Cardiac septum (tissue), 1 donor: ENCODE results near the gene ENTR1. TPM values are rescaled to one million over a fixed set of nuclear protein-coding genes. Genes with fewer than 3 reads are reported as not detected.
A peak's percentile ranks its signal among the peaks of the same experiment; 100 is the strongest.

Source experiments
- DNase-seq: peaks from one replicate; pipeline ENCODE4 v3.0.0-alpha.2; 2020; ENCODE audit warnings: low spot score
- intact Hi-C: fragments of 100-400 bp; cut with DNase I; formaldehyde crosslinking; loops from one replicate; pipeline ENCODE4 v1.14.0; 2022
- long read RNA-seq: library from polyadenylated mRNA; unstranded; transcript quantifications from one replicate; pipeline ENCODE4 v2.0.0, GENCODE V29; 2021
- total RNA-seq: library from RNA; stranded (reverse); fragmentation: NEBNext Ultra II Directional; extraction: Animal tissue kit (Norgen Biotek cat#: 25700); gene quantifications from one replicate; pipeline ENCODE4 v1.2.1, GENCODE V29; 2021
- donor health status: DM: no; HTN: no; CAD: no.

Gene ENTR1, protein sequence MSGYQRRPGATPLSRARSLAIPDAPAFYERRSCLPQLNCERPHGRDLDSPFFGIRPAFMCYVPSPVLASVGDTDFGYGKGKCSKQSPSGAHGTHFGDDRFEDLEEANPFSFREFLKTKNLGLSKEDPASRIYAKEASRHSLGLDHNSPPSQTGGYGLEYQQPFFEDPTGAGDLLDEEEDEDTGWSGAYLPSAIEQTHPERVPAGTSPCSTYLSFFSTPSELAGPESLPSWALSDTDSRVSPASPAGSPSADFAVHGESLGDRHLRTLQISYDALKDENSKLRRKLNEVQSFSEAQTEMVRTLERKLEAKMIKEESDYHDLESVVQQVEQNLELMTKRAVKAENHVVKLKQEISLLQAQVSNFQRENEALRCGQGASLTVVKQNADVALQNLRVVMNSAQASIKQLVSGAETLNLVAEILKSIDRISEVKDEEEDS
- 23.1 TPM for total RNA-seq
- long read RNA-seq, transcript ENTR1-204 (8 exons, 2,129 nt), result major isoform, 7 of 20 reads
- long read RNA-seq, partial matches to known transcripts, result 3 of 20 reads
- long read RNA-seq, other reads (novel, unspliced or antisense), result 7 of 20 reads

DNA sequence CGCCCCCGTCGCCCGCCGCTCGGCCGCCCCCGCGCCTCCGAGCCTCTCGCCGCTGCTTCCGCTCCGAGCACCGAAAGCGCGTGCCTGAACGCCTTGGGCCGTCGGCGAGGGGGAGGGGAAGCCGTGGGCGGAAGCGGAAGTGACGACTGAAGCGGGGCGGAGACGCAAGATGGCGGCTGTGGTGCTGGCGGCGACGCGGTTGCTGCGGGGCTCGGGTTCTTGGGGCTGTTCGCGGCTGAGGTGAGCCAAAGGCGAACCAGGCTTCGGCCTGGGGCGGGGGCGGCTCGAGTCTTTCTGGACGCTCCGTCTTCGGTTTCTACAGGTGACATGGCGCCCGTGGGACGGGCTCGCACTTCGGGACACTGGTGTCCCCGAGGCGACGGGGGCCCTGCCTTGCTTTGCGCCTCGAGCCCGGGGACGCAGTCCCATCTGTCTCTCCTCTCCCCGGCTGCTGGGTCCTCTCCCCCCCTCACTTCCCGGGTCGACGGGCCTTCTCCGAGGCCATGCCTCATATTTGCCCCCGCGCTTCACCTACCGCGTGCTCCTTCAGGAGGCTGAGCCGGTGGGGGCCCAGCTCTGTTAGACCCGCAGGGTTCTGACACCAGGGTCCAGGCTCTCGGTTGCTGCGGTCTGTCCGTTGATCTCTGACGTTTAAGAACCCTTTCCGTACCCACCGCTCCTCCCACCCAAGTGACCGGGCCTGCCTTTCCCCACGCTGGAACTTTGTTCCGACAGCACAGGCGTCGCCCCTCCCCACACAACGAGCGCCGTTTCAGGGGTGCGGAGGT is at the start of gene ENTR1, which contains the start of gene PMPCA:
Gene ENTR1, minus strand, starts transcription at position 115 of the 788 bp plus-strand sequence. CDS start 217 bp downstream, outside the sequence.
Gene PMPCA, plus strand, starts transcription at position 159 of the 788 bp plus-strand sequence. Its CDS starts 11 bp downstream, at position 170.
- intact Hi-C loops, result loop anchor here (1.0 kb wide), 1 partner anchor 28 kb away; no protein-coding TSS in a partner anchor

DNA sequence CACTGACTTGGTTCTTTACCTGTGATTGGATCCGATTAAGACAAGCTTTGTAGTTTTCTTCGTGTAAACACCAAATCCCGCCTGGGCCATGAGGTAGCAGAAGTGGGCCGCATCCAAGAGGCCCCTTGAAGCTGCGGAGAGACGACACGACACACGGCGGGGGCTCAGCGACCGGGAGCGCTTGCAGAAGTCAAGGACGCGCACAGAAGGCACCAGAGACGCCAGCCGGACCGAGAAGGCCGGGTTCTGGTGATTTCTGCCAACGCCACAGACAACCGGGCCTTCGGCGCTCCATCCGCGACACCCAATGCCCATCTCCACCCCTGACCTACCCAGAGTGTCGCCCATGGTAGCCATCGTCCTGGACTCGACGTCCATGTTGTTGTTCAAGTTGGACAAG is 49.0 kb upstream of the ENTR1 start:
- no peak for DNase-seq
- intact Hi-C loops, result no loop called here

More for the DNA sequence above, at the start of gene ENTR1, which contains the start of gene PMPCA:
- DNase-seq, result peak; percentile 99

DNA sequence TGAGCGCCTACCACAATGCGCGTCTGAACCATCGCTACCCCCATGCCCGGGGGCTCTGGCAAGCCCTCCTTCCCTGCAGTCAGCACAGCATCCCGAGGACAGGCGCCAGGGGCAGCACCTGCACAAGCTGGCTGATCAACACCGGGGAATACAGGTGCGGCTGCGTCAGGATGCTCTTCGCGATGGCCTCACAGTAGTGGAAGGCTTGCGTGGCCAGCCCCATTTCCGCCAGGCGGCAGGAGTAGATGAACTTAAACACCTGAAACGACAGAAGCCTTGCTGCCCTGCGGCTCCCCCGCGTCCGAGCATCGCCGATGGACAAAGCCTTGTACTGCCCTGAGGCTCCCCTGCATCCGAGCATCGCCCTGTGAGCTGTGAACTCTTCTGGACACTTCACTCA is 46.9 kb upstream of the ENTR1 start:
- intact Hi-C loops, result no loop called here
- DNase-seq, result no peak

DNA sequence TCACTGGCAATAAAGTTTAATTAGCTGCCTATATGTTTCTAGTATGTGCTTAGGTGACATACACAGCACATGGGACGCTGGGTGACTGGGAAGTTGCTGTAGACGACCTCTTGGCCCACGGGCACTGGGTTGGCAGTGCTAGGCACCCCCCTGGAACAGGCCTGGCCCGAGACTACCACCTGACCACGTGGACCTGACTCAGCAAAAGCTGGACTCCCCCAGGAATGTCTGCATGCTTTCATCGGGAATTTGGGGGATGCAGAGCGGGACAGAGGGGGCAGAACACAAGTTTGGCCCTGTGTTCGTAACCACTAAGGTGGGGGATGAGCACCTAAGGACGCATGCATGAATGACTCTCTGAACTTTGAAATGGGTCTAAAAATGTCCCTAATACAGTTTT is 45.8 kb upstream of the ENTR1 start:
- DNase-seq, result no peak
- intact Hi-C loops, result no loop called here

DNA sequence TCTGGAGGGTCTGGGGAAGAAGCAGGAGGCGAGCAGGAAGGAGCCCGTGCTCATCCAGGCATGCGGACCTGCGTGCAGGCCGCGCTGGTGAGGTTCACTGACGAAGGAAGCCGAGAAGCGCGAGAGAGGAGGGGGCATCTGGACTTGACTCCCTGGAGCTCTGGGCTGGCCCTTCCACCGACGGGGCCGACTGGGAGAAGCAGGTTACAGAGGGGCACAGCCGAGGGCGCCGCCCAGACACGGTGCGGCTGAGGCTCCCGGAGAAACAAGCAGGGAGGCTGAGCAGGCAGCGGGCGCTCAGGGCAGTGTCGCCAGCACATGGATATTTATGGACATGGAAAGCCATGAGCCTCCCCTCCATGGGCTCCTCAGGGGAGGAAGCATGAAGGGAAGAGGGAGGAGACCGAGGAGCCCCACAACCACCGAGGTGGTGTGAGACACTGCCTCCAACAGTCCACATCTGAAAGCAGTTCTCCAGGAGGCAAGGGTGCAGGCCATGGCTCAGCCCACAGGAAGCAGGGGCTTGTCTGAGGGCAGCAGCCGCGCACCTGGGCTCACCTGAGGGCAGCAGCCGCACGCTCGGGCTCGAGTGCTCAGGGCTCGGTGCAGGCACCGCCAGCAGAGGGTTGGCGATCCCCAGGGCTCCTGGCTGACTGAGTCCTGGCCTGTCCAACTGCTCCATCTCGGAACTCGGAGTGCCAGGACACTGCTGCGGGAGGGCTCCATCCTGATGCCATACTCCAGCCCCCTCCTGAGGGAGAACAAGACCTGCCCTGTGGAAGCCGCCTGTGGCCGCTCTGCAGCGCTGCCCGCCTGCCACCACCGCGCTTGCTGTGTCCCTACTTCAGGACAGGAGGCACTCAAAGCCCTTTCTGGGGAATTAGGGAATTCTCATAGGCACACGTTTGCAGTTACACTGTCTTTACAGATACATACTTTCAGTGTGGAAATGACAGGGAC is 44.9 kb upstream of the ENTR1 start:
- DNase-seq, result no peak
- intact Hi-C loops, result no loop called here

DNA sequence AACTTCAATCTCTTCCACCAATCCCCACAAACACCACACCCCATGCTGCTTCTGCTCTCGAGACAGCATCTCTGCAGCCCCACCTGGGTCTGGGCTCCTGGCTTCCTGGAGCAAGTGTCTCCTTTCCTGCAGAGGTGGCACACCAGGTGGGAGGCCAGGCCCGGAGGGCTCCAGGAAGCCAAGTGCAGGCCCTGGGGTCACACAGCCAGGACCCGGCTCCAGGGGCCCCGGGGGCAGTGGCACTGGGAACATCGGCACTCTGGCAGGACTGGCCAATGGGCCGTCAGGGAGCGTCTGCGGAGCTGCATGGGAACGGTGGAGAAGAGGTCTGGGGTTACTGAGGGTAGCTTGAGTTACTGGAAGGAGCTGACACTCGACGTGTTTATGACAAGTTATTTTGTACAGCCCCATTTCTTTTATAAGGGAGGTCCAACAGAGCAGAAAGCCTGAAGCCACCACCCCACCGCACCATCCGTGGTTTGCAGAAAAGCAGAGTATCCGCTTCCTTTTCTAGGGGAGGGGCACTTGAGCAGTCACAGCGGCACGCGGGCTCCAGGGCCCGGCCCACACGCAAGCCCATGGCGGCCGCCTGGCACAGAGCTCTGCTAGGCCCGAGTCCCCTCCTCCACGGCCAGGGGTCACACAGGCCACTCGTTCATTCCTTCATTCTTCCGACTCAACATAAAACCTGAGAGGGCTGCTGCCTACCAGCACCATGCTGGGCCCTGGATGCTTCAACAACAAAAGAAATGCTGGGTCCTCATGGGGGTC is 43.8 kb upstream of the ENTR1 start:
- intact Hi-C loops, result no loop called here
- no peak for DNase-seq

DNA sequence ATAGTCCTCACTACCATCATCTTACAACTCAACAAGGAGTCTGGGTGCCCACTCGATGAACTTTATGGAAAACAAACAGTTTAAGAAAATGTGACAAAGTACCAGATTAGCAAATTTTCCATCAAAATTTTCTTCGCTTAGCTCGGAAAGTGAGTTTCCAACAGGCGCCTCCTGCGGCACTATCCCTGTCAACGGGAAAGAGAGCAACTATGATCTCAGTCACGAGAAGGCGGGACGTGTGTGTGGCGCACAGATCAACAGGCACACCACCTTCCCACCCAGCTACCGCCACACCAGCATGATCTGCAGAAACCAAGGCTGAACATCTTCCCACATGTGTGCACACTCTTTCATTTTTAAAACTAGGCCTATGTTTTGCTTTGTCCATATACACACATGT is 42.9 kb upstream of the ENTR1 start:
- intact Hi-C loops, result no loop called here
- DNase-seq, result no peak

DNA sequence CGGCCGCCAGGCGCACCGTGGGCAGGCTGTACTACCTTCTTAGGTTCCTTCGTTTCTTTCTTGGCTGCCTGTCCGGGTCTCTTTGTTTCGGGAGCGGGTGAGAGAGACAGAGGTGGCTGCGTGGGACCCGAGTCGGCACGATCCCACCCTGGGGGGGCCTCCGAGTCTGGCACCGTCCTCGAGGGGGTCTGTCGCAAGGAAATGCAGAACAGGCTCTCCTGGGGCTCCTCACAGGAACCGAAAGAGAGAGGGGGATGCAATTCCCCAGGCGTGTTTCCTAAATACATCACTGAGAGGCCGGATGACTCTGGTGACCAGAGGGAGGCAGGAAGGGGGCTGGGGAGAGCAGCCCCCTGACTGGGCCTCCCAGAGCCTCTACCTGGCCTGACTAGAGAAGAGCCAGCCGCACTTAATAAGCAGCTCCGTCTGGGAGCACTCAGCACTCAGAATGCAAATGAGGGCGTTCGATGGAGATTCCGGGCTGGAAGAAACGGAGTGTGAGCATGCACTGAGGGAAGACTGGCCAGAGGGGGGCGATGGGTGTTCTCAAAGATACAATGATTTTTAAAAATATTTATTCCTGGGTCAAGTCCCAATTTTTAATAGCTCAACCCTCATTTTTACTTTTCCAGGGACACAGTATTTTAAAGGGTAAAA is 40.9 kb upstream of the ENTR1 start:
- DNase-seq, result no peak
- intact Hi-C loops, result no loop called here

DNA sequence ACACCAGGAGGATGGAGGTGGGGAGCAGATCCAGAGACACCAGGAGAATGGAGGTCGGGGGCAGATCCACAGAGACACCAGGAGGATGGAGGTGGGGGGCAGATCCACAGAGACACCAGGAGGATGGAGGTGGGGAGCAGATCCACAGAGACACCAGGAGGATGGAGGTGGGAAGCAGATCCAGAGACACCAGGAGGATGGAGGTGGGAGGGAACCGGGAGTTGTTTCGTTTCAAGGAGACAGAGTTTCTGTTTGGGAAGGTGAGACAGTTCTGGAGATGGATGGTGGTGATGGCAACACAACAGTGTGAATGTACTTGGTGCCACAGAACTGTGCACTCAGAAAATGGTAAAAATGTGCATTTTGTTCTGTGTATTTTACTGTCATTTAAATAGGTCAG is 38.2 kb upstream of the ENTR1 start:
- intact Hi-C loops, result no loop called here
- no peak for DNase-seq

DNA sequence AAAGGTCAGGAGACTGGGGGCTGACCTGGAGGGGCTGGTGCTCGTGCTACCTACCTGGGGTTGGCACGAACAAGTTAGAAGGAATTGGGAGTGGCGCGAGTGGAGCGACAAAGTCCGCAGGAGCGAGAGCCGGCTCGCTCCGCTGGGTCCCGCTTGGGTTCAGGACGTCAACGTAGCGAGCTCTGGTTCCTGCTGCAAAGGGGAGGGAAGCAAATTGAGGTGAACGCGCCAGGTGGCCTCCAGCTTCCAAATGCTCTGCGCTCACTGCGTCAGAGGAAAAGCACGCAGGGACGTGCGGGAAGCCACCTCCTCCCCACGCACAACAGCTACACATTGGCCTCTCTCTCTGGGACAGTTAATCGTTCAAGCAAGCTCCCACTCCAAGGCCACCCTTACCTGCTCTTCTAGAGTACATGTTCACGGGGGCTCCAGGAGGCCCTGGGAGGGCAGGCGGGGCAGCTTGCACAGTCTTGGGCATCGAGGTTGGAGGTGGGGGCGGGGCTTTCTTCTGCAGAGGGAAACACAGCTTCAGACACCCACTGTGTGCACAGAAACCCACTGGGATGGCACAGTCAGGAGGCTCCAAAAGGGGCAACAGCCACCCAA is 36.9 kb upstream of the ENTR1 start:
- DNase-seq, result no peak

DNA sequence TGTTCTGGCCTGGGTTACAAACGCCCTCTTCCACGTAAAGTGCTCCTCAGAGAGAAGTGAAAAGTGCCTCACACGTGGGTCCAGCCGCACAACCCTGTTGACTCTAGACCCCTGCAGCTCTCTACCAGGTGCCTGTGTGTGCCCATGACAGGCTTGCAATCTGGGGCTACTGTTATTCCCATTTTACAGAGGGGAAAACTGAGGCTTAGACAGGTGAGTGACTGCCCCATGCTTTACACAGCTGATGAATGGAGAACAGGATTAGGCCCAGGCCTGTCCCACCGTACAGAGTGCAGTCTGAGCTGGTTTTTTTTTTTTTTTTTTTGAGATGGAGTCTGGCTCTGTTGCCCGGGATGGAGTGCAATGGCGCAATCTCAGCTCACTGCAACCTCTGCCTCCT is 35.4 kb upstream of the ENTR1 start:
- DNase-seq, result no peak
- intact Hi-C loops, result no loop called here

More for the DNA sequence above, 36.9 kb upstream of the ENTR1 start:
- intact Hi-C loops, result no loop called here

DNA sequence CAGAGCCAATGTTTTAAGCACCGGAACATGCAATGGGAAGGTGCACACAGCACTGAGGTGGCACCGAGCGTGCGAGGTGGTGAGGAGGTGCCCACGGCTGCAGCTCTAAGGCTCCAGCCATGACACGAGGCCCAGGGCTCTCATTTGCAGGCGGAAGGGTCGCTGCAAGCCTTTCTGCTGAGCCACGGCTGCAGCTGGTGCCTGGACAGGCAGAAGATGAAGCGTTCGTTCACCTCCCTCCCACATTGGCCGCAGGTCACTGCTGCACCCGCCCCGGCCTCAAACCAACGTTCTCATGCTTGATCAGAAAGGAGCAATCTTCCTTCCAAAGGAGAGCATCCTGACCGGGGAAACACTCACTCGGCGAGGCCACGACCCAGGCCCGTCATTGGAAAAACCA is 33.7 kb upstream of the ENTR1 start:
- intact Hi-C loops, result no loop called here
- DNase-seq, result no peak

DNA sequence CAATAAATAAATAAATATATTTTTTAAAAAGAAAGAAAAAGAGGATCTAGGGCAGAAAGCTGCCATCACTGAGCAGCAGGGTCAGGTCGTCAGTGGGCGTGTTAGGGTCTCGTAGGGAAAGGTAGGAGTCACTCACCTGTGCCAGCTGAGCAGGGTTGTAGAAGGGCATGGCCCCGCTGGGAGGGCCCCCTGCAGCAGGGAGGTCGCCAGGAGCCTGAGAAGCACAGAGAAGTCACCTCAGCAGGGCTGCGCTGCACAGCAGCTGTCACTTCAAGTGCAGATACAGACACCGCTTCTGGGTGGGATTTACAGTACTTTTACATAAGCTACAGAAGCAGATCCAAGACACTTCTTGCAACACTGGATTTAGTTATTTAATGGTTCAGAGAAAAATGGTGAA is 33.3 kb upstream of the ENTR1 start:
- intact Hi-C loops, result no loop called here
- DNase-seq, result no peak

DNA sequence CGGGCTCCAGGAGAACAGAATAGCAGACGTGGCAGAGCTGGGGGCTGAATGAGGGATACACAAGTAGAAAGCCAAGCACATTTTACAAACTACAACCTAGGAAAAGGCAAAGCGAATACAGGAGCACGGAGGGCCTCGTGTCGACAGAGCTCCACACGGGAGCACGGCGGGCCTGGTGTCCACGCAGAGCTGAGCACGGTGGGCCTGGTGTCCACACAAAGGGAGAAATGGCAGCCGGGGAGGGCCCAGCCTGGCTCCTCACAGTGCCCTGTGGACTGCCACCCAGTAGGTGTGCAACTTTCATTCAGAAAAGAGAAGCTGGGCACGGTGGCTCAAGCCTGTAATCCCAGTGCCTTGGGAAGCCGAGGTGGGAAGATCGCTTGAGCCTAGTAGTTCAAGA is 32.7 kb upstream of the ENTR1 start:
- intact Hi-C loops, result no loop called here
- DNase-seq, result no peak

DNA sequence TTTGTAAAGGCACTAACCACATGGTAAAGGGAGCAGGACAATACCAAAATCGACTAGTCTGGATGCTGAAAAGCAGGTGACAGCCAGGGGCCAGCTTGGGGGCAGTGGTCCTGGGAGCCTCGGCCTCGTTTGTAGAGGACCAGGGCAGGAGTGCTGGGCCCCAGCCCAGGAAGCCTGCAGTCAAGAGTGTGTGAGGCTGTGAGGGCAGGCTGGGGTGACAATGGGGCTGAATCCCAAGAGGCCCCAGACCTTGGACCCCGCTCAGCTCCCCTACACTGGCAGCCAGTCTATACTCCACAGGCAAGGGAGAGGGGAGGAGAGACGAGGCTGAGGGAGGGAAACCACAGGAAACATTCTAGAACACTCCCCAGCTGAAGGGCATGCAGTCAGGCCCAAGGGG is 31.9 kb upstream of the ENTR1 start:
- no peak for DNase-seq
- intact Hi-C loops, result no loop called here

DNA sequence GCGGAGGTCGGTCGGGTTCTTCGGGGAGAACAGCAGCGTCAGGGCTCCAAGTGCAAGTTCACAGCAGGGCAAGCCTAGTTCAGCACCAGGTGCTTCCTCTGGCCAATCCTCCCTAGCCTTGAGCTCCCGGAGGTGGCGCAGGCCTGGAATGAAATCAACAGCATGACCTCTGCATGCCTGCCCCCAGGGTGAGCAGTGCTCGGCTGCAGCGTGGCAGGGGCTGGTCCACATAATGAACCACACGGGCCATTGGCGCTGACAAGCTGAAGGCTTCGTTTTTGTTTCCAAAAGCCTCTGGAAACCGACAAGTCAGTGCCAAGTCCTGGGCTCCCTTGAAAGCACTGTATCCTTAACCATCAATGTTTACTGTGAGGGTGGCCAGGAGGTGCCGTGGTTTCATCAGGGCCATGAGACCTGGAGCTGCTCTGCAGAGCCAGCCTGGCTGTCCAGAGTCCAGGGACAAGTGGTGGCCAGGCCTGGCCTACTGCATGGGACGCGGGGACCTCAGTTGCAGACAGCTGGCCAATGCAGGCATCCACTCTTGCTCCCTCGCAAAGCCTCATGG is 31.3 kb upstream of the ENTR1 start:
- no peak for DNase-seq
- intact Hi-C loops, result no loop called here

DNA sequence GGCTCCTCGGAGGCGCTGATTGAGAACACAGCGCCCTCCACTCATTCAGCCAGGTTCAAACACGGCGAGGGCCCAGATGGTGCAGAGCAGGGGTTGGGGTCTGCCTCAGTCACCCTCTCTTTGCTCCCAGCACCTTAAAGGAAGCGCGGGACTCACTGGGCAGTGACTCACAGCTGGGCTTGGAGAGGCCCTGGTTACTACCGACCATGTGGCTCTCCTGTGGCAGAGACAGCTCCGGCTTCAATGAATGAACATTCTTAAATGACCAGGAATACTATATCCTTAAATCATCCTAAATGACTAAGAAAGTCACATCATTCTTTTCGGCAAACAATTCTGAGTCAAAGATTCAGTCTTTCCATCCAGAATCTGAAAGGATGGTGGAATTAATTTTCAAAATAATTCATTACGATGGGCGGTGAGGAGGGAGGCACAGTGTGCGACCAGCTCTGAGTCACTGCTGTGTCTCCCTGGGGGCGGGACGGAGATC is 30.8 kb upstream of the ENTR1 start:
- intact Hi-C loops, result no loop called here
- no peak for DNase-seq
